DMS153 treated with DMSO at 0.1 percent for 48 hours (cell line): Measurements from ENCODE around the gene PRKCB.

Experiments used
- DNase-seq: peaks from one replicate; lab custom pipeline; 2025; ENCODE audit not compliant: unreplicated experiment; lab: John Stamatoyannopoulos, UW

The PRKCB gene

DNA sequence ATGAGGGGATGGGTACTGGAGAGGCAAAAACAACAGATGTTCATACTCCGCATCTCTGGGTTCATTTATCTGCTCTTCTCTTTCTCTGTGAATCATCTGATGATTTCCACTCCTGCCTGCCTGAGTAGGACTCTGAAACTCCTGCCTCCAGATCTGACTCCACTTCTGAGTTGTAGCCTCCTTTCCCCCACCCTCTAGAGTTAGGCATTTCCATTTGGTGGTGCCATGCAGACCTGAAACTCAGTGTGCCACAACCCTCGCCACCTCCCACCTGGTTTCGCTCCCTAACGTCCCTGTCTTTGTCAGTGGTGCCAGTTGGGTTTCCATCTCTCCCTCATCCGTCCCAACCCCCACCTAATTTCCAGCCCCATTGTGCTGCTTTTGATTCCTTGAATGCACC is 126.2 kb downstream of the PRKCB start:
- no peak for DNase-seq

DNA sequence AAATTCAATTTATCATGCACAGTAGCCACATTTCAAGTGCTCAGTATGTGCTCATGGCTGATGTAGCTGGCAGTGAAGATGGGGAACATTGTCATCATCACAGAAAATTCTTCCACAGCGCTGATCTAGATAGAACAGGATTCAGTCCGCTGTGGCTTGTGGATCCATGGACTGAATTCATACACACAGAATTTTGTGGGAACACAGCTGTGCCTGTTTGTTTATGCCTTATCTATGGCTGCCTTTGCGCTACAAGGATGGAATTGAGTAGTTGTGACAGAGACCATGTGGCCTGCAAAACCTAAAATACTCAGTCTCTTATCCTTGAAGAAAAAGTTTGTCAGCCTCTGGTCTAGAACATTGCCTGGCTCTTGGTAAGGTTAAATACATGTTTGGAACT is 128.4 kb downstream of the PRKCB start:
- DNase-seq, result no peak

DNA sequence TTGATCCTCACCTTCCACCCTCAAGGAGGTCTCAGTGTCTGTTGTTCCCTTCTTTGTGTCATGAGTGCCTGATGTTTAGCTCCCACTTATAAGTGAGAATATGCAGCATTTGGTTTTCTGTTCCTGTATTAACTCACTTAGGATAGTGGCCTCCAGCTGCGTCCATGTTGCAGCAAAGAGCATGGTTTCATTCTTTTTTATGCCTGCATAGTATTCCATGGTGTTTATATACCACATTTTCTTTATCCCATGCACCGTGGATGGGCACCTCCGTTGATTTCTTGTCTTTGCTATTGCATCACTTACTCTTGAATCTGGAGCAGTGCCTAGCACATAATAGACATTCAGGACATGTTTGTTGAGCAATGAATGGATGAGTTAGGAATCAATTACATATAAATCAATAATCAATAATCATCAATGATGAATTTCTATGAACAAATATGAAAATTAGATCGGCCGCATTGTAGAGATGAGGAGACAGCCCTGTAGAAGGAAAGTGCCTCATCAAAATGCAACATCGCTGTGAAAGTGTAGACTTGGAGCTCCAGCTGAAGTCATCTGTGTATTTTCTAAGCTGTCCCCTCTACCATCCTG is 129.5 kb downstream of the PRKCB start:
- no peak for DNase-seq

DNA sequence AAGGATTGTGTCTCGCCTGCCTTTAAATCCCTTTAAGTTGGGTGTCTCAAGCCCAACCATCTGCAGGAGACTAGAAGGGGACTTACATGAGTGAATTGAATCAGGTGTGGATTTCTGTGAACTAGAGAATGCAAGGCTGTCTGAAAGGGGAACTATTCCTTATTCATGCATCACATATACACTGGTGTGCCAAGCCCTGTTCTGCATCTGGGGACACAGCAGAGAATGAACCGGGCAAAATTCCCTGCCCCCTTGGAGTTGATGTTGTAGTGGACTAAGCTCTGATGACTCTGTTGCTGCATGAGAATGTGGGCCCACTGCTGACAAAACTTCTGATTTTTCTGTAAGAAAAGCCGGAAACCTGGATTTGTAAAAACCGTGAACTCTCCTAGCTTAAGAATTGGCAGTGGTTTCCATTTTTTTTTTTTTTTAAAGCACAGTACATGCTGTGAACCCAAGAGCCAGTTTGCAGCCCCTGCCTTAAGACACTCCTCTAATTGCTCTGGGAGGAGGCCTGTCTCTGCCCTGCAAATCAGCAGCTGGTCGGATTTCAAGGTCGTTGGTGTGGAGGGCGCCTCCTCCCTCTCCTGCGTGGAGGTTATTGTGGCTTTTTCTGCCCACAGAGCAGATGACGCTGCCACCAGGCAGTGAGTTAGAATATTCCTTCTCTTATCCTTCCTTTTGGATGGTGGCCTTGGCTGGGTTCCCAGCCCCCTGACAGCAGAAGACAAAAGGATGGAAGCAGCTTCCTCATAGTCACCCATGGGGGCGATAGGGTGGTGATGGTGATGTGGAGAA is 131.0 kb downstream of the PRKCB start:
- DNase-seq, result no peak

DNA sequence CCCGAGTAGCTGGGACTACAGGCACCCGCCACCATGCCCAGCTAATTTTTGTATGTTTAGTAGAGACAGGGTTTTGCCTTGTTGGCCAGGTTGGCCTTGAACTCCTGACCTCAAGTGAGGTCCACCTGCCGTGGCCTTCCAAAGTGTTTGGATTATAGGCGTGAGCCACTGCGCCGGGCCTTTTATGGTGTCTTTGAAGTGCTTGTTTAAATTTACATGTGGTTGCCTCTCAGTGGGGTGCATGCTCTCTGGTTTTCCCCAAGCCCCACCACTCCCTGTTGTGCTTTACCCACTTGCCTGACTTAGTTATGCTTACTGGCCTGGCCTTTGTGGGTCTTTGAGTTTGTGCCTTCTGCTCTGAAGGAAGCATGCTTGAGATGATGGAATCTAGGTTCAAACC is 132.0 kb downstream of the PRKCB start:
- no peak for DNase-seq

DNA sequence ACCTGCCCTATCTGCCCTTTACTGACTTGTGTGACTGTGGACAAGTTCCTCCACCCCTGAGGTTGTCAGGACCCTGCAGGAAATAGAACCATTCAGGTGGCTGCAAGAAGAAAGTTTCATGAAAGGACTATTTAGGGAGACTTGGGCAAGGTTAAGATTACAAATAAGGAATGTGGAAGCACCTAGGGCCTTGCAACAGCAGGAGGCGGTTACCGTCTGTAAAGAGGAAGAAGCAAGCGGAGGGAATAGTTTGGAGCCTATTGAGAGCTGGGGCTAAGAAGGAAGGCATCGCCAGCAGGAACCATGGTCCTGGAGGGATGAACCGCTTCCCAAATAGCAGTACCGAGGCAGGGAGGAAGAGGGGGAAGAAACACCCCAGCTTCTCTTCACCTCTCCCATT is 132.4 kb downstream of the PRKCB start:
- no peak for DNase-seq

GRCh38 chr16:23969468-23970297 is 133.9 kb downstream of the PRKCB start:
- DNase-seq, result no peak

DNA sequence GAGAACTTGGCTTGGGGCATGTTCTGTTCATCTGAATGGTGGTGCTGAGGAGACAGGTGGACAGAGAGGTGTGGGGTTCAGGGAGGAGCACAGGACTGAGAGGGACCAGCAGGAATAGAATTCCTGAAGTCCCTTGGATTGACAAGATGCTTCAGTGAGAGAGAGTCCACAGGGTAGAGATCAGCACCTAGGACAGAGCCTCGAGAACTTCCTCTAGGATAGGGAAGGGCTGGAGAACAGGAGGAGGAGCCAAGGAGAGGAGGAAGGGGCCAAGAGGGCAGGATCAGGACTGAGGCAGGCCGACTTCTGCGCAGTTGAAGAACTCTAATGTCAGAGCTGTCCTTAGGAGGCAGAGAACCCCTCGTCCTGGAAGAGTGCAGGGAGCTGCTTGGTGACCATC is 138.4 kb downstream of the PRKCB start:
- DNase-seq, result no peak

DNA sequence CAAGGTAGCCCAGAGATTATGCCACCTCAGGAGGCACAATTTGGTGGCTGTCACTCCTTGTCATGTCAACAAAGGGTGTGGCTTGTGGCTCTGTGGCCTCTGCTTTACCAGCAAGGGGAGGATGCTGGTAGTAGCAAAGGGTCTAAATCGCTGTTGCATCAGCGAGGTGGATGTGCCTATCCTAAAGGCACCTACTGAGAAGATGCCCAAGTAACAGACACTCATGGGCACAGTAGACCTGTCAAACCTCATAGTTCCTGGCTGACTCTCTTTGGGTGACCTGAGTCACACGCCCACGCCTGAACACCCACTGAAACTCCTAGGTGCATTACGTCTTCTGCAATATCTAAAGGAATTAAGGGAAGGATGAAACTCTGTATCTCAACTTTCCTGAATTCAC is 139.5 kb downstream of the PRKCB start:
- no peak for DNase-seq

DNA sequence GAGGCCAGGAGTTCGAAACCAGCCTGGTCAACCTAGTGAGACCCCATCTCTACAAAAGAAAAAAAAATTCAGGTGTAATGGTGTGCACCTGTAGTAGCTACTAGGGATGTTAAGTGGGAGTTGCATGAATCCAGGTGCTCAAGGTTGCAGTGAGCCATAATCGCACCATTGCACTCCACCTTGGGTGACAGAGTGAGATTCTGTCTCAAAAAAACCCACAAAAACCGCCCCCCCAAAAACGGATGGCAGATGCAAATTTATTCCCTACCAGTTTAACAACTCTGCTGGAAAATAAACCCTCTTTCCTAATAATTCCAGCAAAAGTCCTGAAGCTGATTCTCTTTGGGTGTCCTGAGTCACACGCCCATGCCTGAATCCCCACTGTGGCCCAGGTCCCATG is 140.3 kb downstream of the PRKCB start:
- DNase-seq, result no peak

DNA sequence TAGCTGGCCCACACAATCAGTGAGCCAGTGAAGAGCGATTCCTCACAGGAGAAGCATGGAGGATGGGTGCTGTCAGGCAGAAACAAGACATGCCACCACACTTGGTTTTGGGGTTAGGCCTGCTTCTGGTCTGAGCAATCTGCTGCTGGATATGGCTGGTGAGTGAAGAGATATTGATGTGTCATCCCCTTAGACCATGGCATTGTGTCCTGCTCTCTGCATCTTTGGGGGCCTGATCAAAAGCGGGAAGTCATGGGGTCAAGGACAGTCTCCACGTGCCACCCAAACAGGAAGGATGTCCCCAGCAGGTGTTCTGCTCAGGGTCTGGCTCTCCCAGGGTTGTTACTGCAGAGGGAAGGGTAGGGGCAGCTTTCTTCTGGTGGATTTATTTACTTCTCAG is 140.7 kb downstream of the PRKCB start:
- DNase-seq, result no peak

DNA sequence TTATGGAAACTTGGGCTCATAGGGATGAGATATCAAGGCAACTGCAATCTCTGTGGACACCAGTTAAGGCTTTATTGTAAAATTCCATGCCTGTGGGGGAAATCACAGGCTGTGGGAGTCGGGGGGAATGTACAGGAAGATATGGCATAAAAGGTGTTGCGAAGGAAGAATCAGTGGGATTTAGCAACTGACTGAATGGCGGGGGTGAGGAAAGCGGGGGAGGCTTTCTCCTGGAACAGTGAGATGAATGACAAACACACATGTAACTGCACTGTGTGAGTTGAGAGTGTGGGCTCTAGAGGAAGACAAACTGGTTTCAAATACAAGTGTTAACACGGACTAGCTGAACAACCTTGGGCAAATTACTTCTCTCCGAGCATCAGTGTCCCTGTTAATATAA is 143.7 kb downstream of the PRKCB start:
- DNase-seq, result no peak

DNA sequence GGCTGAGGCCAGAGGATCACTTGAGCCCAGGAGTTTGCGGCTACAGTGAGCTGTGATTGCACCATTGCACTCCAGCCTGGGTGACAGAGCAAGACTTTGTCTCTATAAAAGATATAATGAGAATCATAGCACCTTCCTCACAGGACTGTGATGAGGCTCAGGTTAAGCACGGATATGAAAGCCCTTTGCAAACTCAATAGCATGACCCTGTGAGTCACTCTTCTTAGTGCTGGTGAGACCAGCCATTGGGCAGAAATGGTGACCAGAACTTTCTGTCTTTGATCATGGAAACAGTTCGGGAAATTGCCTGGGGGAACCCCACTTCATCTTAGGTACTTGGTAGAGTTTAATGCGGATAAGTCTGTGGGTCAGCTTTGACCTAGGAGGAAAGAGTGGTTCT is 144.2 kb downstream of the PRKCB start:
- no peak for DNase-seq

DNA sequence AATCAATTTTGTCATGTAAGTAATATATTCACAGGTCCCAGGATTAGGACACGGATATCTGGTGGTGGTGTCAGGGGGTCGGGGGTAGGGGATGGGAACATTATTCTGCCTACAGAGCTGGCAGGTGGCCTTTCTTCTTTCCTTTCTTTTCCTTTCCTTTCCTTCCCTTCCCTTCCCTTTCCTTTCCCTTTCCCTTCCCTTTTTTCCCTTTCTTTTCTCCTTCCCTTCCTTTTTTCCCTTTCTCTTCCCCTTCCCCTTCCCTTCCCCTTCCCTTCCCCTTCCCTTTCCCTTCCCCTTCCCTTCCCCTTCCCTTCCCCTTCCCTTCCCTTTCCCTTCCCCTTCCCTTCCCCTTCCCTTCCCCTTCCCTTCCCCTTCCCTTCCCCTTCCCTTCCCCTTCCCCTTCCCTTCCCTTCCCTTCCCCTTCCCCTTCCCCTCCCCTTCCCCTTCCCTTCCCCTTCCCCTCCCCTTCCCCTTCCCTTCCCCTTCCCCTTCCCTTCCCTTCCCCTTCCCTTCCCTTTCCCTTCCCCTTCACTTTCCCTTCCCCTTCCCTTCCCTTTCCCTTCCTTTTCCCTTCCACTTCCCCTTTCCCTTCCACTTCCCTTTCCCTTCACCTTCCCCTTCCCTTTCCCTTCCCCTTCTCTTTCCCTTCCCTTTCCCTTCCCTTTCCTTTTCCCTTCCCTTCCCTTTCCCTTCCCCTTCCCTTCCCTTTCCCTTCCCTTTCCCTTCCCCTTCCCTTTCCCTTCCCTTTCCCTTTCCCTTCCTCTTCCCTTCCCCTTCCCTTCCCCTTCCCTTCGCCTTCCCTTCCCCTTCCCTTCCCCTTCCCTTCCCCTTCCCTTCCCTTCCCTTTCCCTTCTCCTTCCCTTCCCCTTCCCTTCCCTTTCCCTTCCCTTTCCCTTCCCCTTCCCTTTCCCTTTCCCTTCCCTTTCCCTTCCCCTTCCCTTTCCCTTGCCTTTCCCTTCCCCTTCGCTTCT is 145.9 kb downstream of the PRKCB start:
- DNase-seq, result no peak

- no peak for DNase-seq
Measured at GRCh38 chr16:23986455-23986854, 150.7 kb downstream of the PRKCB start.

DNA sequence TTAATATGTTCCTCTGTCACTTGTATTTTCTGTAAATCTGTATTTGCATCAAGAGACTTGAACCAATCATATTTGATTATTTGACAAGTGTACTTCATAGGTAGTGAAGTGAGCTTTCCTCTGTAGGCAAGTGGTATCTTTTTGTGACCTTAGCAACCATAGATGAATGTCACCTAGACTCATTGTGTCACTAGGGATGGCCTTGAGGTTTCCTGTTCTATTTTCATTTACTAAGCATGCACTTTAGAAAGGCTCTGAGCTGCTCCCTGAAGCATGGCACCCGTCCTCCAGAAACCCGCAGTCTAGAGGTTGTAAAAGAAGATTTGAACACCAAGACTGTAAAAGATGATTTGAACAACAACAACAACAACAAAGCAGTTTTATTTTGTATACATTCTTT is 151.7 kb downstream of the PRKCB start:
- no peak for DNase-seq

GRCh38 chr16:23990507-23990906 is 154.7 kb downstream of the PRKCB start:
- no peak for DNase-seq

- DNase-seq, result no peak
Measured at GRCh38 chr16:23991066-23991465, 155.3 kb downstream of the PRKCB start.

GRCh38 chr16:23994615-23995014 is 158.8 kb downstream of the PRKCB start:
- no peak for DNase-seq

DNA sequence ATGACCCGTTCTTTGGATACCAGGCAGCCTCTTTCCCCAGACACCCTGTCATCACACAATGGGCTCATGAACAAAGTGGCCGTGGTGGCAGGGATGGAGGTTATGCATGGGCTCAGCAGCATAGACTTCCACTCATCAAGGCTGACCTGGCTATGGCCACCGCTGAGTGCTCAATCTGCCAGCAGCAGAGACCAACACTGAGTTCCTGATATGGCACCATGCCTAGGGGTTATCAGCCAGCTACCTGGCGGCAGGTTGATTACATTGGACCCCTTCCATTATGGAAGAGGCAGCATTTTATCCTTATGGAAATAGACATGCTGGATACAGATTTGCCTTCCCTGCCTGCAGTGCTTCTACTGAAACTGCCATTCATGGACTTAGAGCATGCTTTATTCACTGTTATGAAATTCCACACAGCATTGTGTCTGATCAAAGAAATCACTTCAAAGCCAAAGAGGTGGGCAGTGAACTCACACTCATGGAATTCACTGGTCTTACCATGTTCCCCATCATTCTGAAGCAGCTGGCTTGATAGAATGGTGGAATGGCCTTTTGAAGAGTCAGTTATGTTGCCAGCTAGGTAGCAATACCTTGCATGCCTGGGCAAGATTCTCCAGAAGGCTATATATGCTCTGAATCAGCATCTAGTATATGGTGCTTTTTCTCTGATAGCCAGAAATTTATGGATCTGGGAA is 160.6 kb downstream of the PRKCB start:
- DNase-seq, result no peak
